ENCODE measurements around the gene RTL10. TPM values are rescaled to one million over a fixed set of nuclear protein-coding genes. Genes with fewer than 3 reads are reported as not detected.
"Not testable (repeated sequence)": the region's sequence is repeated elsewhere in the genome, so short reads cannot be mapped to it uniquely, and the experiment has no call there.

The RTL10 gene
- total RNA-seq, 1 donor from 2014 or later: 6.6 TPM

DNA sequence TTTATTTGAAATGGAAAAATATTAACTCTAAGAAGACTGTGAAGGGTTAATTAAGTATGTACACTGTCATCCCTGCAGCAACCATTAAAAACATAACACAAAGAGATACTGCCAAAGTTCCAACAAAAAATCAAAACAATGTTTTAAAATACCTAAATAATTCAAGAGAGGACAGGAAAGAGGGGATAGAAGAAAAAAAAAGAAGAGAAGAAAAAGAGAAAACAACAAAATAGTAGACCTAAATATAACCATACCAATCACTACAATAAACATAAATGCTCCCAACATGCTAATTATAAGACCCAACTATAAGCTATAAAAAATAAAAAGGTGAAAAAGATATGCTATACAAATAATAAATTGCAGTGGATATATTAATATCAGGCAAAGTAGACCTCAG is 20.1 kb downstream of the RTL10 start:
- DNase-seq: no peak
- Histone ChIP-seq H3K36me3 (no peaks in the 10 kb centered on the region), H3K27me3 (ENCODE audit: low read depth) (no peaks in the 10 kb centered on the region), H3K4me3 (no peak overlapping the region), H3K9me3 (replicated peaks) (no peaks in the 10 kb centered on the region), H3K4me1 (no peaks in the 10 kb centered on the region), H3K27ac (replicated peaks) (no peak overlapping the region)
- TF ChIP-seq, protein P1, sequence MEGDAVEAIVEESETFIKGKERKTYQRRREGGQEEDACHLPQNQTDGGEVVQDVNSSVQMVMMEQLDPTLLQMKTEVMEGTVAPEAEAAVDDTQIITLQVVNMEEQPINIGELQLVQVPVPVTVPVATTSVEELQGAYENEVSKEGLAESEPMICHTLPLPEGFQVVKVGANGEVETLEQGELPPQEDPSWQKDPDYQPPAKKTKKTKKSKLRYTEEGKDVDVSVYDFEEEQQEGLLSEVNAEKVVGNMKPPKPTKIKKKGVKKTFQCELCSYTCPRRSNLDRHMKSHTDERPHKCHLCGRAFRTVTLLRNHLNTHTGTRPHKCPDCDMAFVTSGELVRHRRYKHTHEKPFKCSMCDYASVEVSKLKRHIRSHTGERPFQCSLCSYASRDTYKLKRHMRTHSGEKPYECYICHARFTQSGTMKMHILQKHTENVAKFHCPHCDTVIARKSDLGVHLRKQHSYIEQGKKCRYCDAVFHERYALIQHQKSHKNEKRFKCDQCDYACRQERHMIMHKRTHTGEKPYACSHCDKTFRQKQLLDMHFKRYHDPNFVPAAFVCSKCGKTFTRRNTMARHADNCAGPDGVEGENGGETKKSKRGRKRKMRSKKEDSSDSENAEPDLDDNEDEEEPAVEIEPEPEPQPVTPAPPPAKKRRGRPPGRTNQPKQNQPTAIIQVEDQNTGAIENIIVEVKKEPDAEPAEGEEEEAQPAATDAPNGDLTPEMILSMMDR (IDR thresholded peaks at IDR 0.05; ENCODE audit: borderline replicate concordance): no peak
- intact Hi-C loops (cut with micrococcal nuclease): no loop called here

DNA sequence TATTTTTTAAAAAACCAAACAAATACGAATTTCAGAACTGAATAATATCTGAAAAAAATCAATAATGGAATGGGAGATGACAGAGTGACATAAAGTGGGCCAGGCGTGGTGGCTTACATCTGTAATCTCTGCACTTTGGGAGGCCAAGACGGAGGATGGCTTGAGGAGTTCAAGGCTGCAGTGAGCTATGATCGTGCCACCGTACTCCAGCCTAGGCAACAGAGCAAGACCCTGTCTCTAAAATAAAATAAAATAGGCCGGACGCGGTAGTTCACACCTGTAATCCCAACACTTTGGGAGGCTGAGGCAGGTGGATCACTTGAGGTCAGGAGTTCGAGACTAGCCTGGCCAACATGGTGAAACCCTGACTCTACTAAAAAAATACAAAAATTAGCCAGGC is 21.3 kb downstream of the RTL10 start:
- intact Hi-C loops (cut with micrococcal nuclease): not testable (repeated sequence)

DNA sequence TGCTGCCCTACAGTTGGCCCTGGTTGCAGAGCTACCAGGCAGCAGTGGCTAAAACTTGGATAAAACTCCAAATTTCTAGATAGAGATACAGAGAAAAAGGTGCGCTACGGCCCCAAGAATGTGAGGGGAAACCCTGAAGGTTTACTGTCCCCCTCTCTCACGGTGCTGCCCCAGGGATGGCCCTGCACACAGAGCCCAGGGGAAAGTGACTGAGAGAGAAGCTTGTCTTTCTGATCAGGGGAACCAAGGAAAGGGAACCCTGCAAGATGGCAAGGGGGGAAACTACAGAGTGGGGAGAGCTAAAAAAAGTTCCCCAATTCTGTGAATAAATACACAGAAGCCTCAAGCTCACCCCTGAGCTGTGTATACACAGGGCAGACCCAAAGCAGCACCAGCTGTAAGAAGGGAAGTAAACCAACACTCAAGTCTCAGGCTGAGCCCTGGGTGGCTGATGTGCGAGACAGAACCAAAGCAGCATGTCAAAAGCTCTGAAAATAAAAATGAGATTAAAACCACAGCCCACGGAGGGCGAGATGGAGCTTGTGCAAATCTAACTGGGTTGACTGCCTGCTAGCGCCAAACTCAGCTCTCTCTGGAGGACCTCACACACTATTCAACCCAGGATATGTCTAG is 22.1 kb downstream of the RTL10 start:
- Histone ChIP-seq H3K9me3 (replicated peaks) (no peaks in the 10 kb centered on the region), H3K27ac (replicated peaks) (no peak overlapping the region), H3K4me1 (no peaks in the 10 kb centered on the region), H3K4me3 (no peak overlapping the region), H3K36me3 (no peaks in the 10 kb centered on the region), H3K27me3 (ENCODE audit: low read depth) (no peaks in the 10 kb centered on the region)
- TF ChIP-seq, protein P1 (IDR thresholded peaks at IDR 0.05; ENCODE audit: borderline replicate concordance): no peak
- DNase-seq: no peak
- intact Hi-C loops (cut with micrococcal nuclease): no loop called here

More for the DNA sequence above, 21.3 kb downstream of the RTL10 start:
- not testable (repeated sequence) for DNase-seq; H3K27ac ChIP-seq (replicated peaks); H3K4me3 ChIP-seq; H3K4me1 ChIP-seq; H3K27me3 ChIP-seq (ENCODE audit: low read depth); H3K9me3 ChIP-seq (replicated peaks); H3K36me3 ChIP-seq

DNA sequence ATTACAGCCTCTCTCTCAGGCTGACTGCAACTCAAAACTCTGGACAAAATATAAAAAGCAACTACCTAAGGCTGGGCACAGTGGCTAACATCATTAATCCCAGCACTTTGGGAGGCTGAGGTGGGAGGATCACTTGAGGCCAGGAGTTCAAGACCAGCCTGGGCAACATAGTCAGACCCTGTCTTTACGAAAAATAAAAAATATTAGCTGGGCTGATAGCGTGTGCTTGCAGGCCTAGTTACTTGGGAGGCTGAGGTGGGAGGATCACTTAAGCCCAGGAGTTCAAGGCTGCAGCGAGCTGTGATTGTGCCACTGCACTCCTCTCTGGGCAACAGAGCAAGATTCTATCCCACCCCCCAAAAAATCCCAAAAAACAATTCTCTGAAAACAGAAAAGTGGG is 22.7 kb downstream of the RTL10 start:
- H3K36me3 ChIP-seq; DNase-seq; H3K4me3 ChIP-seq; H3K4me1 ChIP-seq; intact Hi-C loops (cut with micrococcal nuclease); H3K27me3 ChIP-seq (ENCODE audit: low read depth); H3K9me3 ChIP-seq (replicated peaks); H3K27ac ChIP-seq (replicated peaks): not testable (repeated sequence)

DNA sequence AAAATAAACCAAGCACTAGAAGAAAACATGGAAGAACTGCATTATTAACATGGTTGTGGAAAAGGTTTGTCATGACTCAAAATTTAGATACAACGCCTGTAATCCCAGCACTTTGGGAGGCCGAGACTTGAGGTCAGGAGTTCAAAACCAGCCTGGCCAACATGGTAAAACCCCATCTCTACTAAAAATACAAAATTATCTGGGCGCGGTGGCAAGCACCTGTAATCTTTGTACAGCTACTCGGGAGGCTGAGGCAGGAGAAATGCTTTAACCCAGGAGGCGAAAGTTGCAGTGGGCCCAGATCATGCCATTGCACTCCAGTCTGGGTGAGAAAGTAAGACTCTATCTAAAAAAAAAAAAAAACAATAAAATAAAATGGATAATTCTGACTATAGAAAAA is 23.7 kb downstream of the RTL10 start:
- DNase-seq: no peak
- Histone ChIP-seq H3K4me1 (no peaks in the 10 kb centered on the region), H3K36me3 (no peaks in the 10 kb centered on the region), H3K9me3 (replicated peaks) (no peaks in the 10 kb centered on the region), H3K27ac (replicated peaks) (no peak overlapping the region), H3K4me3 (no peak overlapping the region), H3K27me3 (ENCODE audit: low read depth) (no peaks in the 10 kb centered on the region)
- TF ChIP-seq, protein P1 (IDR thresholded peaks at IDR 0.05; ENCODE audit: borderline replicate concordance): no peak
- intact Hi-C loops (cut with micrococcal nuclease): no loop called here

DNA sequence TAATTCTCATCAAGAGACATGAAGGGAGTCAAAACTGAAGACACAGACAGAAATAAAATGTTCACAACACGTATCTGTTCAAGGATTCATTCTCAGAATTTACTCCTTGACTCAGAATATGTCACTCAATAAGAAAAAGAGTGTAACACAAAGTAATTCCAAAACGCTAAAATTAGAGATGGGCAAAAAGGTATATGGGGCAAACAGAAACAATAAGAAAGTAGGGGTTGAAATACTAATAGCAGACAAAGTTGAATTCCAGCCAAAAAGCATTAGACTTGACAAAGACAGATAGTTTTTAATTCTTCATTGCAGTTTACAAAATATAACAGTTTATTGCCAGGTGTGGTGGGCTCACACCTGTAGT is 26.7 kb downstream of the RTL10 start:
- Histone ChIP-seq H3K27ac (replicated peaks) (no peak overlapping the region), H3K27me3 (ENCODE audit: low read depth) (no peaks in the 10 kb centered on the region), H3K4me3 (no peak overlapping the region), H3K4me1 (no peaks in the 10 kb centered on the region), H3K36me3 (no peaks in the 10 kb centered on the region), H3K9me3 (replicated peaks) (no peaks in the 10 kb centered on the region)
- TF ChIP-seq, protein P1 (IDR thresholded peaks at IDR 0.05; ENCODE audit: borderline replicate concordance): no peak
- no peak for DNase-seq
- intact Hi-C loops (cut with micrococcal nuclease): no loop called here
